GM18907 (cell line): Measurements from ENCODE around the gene STARD8.
"Not testable (repeated sequence)": the region's sequence is repeated elsewhere in the genome, so short reads cannot be mapped to it uniquely, and the experiment has no call there.

Source experiments
- ATAC-seq: cut with Tn5 transposase; IDR thresholded peaks from one replicate; pipeline ENCODE4 v1.9.1; 2021; ENCODE audit warnings: mild to moderate bottlenecking, moderate library complexity; ENCODE audit not compliant: unreplicated experiment

Gene STARD8

GRCh38 chrX:68717663-68718442, 70.4 kb downstream of the STARD8 start:
- no peak for ATAC-seq

DNA sequence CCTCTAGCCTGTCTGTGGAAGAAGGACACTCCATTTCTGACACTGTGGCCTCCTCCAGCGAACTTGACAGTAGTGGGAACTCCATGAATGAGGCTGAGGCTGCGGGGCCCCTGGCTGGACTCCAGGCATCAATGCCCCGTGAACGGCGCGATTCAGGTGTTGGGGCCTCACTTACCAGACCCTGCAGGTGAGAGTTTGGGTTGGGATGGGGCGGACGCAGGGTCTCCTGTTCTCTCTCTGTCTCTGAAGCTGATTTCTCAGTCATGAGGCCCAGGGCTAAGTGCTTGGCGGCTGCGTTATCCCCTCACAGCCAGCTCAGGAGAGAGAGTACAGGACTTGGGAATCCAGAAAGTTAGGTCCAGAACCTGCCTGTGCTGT, 71.0 kb downstream of the STARD8 start:
- ATAC-seq = no peak

DNA sequence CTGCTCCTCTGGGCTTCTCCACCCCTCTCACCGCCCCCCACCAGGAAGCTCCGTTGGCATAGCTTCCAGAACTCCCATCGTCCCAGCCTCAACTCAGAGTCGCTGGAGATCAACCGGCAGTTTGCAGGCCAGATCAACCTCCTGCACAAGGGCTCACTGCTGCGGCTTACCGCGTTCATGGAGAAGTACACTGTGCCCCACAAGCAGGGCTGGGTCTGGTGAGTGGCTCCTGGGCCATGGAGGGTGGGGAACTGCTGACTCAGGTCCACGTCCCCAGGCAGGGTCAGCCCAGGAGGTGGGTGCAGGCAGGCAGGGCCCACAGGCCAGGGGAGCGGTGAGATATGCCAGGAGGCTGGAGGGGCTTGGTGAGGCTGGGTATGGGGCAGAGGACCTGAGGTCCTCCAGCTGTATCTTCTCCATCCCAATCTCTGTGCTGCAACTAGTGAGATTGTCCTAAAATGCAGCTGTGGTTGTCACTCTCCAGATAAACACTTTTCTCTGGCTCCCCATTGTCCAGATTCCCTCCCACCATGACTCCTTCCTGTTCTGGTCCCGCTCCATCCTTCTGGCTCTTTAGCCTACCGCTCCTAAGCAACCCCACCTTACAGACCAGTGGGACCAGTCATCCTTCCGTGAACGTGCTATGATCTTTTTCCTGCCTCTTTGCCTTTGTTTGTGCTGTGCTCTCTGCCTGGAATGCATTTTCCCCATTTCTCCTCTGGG, 71.9 kb downstream of the STARD8 start:
- no peak for ATAC-seq

- no peak for ATAC-seq
Observed at GRCh38 chrX:68719904-68720614, 72.6 kb downstream of the STARD8 start.

- no peak for ATAC-seq
Observed at GRCh38 chrX:68720851-68721250, 73.4 kb downstream of the STARD8 start.

GRCh38 chrX:68721546-68721945, 74.1 kb downstream of the STARD8 start:
- ATAC-seq = no peak

- ATAC-seq = no peak
Observed at GRCh38 chrX:68721991-68722860, 74.8 kb downstream of the STARD8 start.

DNA sequence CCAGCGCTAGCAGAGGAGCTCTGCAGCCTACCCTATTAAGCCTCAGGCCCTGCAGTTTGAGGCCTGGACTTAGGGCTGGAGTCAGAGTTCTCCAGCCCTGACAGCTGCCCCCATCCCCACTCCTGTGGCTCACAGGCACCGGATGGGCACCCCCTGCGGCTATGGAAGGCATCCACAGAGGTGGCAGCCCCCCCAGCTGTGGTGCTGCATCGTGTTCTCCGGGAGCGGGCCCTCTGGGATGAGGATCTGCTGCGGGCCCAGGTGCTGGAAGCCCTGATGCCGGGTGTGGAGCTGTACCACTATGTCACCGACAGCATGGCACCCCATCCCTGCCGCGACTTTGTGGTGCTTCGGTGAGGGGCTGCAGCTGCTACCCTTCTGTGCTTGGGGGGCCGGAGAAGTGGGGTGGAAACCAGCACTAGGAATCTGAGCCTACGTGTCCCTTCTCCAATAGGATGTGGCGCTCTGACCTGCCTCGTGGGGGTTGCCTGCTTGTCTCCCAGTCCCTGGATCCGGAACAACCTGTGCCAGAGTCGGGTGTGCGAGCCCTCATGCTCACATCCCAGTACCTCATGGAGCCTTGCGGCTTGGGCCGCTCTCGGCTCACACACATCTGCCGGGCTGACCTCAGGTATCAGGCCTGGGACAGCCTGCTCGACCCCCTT, 76.2 kb downstream of the STARD8 start:
- ATAC-seq = no peak

DNA sequence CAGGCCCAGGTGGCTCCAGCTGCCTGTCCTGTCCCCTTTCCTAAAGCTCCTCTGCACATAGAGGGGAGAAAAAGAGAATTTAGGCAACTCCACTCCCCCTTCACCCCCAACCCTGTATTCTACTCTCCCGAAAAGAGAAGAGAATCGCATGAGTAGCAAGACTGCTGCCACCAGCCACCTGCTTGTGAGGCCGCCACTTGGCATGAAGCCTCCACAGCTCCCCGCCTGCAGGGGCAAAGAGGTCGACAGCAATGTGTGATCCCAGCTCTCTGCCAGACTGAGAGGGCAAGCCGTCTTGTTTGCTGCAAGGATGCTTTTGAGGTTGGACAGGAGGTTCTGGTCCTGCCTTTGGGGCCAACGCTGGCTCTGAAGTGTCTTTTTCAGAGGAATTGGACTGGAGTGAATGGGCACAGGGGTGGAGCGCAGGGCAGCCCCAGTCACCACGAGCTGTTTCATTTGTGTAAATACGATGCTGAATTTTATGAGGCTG, 77.1 kb downstream of the STARD8 start:
- no peak for ATAC-seq

- ATAC-seq = no peak
Observed at GRCh38 chrX:68725756-68726365, 78.4 kb downstream of the STARD8 start.

GRCh38 chrX:68726366-68726765, 78.9 kb downstream of the STARD8 start:
- ATAC-seq = no peak

- no peak for ATAC-seq
Observed at GRCh38 chrX:68727696-68728095, 80.2 kb downstream of the STARD8 start.

GRCh38 chrX:68728186-68728585, 80.7 kb downstream of the STARD8 start:
- no peak for ATAC-seq

DNA sequence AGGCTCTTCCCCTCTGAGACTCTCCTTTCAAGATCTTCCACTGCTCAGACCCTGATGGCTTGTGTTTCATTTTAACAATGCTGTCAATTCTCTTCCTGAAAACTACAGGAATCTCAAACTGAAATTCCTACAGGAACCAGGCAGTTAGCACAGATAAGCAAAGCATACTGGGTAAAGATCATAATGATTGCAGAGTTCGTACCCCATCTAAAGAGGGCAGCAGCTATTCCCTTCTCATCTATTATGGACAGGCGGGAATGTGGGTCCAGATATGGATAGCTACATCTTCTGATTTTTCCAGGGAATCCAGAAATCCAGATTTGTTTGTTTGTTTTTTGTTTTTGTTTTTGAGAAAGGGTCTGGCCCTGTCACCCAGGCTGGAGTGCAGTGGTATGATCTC, 83.8 kb downstream of the STARD8 start:
- no peak for ATAC-seq

DNA sequence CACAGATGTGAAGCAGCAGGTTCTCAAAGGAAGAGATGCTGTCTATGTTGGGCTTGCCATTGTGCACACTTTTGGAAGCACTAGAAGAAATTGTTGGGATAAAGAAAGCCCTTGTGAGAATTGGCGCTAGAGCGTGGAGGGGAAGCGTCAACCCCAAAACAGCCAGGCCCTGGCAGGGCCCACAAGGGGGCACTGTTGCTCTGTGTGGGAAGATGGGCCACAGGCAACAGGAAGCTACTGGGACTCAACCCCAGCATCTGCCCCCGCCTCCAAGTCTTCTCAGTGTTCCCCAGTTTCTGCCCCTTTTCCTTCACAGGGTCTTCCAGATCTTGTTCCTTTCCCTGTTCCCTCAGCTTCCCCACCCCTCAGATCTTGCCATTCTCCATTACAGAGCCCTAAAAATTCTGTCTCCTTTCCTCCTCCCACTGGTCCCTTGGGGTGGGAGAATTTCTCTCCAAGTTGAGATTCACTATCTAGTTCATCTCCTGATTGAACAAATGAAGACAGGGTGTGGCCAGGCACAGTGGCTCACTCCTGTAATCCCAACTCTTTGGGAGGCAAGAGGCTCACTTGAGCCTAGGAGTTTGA, 85.5 kb downstream of the STARD8 start:
- ATAC-seq = no peak

DNA sequence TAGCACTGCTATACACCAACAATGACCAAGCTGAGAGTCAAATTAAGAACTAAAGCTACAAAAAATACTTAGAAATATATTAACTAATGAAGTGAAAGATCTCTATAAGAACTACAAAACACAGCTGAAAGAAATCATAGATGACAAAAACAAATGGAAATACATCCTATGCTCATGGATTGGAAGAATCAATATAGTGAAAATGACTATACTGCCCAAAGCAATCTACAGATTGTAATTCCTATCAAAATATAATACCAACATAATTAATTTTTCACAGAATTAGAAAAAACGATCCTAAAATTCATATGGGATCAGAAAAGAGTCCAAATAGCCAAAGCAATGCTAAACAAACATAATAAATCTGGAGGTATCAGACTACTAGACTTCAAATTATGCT, 87.8 kb downstream of the STARD8 start:
- ATAC-seq = no peak

GRCh38 chrX:68741864-68742263, 94.4 kb downstream of the STARD8 start:
- not testable (repeated sequence) for ATAC-seq

GRCh38 chrX:68743754-68744153, 96.3 kb downstream of the STARD8 start:
- ATAC-seq = no peak

- no peak for ATAC-seq
Observed at GRCh38 chrX:68746988-68747387, 99.5 kb downstream of the STARD8 start.
